Measurements from ENCODE around the gene ROPN1L. TPM values are rescaled to one million over a fixed set of nuclear protein-coding genes. Genes with fewer than 3 reads are reported as not detected.

ROPN1L gene
- total and polyA plus RNA-seq, 2 of the 8 experiments (the other 6 are each of a cell fraction or from before 2014, with no cell fraction given): 0.24 to 0.73 TPM

DNA sequence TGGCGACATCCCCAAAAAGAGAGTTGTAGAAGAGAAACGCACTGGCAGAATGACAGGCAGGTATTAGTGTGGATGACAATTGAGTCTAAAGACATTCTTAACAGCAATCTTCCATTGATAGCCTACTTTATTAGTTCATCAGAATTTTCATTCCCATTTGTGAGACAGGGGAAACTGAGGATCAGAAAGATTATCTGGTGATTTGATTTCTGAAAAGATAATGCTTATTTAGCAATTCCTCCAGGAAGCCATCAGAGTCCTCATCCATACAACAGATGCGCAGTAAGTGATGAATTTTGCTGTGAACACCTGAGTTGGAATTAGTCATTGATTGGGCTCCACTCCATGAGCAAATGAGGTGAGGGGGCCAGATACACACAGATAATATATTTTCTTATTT, 64.9 kb downstream of the ROPN1L start (continued):
- TF ChIP-seq, protein P1, sequence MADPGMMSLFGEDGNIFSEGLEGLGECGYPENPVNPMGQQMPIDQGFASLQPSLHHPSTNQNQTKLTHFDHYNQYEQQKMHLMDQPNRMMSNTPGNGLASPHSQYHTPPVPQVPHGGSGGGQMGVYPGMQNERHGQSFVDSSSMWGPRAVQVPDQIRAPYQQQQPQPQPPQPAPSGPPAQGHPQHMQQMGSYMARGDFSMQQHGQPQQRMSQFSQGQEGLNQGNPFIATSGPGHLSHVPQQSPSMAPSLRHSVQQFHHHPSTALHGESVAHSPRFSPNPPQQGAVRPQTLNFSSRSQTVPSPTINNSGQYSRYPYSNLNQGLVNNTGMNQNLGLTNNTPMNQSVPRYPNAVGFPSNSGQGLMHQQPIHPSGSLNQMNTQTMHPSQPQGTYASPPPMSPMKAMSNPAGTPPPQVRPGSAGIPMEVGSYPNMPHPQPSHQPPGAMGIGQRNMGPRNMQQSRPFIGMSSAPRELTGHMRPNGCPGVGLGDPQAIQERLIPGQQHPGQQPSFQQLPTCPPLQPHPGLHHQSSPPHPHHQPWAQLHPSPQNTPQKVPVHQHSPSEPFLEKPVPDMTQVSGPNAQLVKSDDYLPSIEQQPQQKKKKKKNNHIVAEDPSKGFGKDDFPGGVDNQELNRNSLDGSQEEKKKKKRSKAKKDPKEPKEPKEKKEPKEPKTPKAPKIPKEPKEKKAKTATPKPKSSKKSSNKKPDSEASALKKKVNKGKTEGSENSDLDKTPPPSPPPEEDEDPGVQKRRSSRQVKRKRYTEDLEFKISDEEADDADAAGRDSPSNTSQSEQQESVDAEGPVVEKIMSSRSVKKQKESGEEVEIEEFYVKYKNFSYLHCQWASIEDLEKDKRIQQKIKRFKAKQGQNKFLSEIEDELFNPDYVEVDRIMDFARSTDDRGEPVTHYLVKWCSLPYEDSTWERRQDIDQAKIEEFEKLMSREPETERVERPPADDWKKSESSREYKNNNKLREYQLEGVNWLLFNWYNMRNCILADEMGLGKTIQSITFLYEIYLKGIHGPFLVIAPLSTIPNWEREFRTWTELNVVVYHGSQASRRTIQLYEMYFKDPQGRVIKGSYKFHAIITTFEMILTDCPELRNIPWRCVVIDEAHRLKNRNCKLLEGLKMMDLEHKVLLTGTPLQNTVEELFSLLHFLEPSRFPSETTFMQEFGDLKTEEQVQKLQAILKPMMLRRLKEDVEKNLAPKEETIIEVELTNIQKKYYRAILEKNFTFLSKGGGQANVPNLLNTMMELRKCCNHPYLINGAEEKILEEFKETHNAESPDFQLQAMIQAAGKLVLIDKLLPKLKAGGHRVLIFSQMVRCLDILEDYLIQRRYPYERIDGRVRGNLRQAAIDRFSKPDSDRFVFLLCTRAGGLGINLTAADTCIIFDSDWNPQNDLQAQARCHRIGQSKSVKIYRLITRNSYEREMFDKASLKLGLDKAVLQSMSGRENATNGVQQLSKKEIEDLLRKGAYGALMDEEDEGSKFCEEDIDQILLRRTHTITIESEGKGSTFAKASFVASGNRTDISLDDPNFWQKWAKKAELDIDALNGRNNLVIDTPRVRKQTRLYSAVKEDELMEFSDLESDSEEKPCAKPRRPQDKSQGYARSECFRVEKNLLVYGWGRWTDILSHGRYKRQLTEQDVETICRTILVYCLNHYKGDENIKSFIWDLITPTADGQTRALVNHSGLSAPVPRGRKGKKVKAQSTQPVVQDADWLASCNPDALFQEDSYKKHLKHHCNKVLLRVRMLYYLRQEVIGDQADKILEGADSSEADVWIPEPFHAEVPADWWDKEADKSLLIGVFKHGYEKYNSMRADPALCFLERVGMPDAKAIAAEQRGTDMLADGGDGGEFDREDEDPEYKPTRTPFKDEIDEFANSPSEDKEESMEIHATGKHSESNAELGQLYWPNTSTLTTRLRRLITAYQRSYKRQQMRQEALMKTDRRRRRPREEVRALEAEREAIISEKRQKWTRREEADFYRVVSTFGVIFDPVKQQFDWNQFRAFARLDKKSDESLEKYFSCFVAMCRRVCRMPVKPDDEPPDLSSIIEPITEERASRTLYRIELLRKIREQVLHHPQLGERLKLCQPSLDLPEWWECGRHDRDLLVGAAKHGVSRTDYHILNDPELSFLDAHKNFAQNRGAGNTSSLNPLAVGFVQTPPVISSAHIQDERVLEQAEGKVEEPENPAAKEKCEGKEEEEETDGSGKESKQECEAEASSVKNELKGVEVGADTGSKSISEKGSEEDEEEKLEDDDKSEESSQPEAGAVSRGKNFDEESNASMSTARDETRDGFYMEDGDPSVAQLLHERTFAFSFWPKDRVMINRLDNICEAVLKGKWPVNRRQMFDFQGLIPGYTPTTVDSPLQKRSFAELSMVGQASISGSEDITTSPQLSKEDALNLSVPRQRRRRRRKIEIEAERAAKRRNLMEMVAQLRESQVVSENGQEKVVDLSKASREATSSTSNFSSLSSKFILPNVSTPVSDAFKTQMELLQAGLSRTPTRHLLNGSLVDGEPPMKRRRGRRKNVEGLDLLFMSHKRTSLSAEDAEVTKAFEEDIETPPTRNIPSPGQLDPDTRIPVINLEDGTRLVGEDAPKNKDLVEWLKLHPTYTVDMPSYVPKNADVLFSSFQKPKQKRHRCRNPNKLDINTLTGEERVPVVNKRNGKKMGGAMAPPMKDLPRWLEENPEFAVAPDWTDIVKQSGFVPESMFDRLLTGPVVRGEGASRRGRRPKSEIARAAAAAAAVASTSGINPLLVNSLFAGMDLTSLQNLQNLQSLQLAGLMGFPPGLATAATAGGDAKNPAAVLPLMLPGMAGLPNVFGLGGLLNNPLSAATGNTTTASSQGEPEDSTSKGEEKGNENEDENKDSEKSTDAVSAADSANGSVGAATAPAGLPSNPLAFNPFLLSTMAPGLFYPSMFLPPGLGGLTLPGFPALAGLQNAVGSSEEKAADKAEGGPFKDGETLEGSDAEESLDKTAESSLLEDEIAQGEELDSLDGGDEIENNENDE (IDR thresholded peaks at IDR 0.05; ENCODE audit: insufficient replicate concordance, low read length): no peak
- TF ChIP-seq CTBP2 (IDR thresholded peaks at IDR 0.05; ENCODE audit: borderline replicate concordance, insufficient read depth, insufficient read length, low read length): no peak
- no peak for TF ChIP-seq BCL11A (IDR thresholded peaks at IDR 0.05; ENCODE audit: low read depth in 2 of 2, low read length in 2 of 2)
- no peak for TF ChIP-seq GTF2F1 (IDR thresholded peaks at IDR 0.05; ENCODE audit: borderline replicate concordance, low read depth, low read length)
- no peak for TF ChIP-seq SP1 (IDR thresholded peaks at IDR 0.05; ENCODE audit: low read depth, low read length)
- no peak for TF ChIP-seq JUN (IDR thresholded peaks at IDR 0.05; ENCODE audit: low read depth, low read length)
- no peak for TF ChIP-seq NANOG (IDR thresholded peaks at IDR 0.05; ENCODE audit: insufficient read depth, low read depth, low read length, poor library complexity, severe bottlenecking)
- TF ChIP-seq SIX5 (IDR thresholded peaks at IDR 0.05; ENCODE audit: low read depth, low read length): no peak

All from H1 (cell line).